Stimulated activated CD8-positive, alpha-beta memory T cell treated with anti-CD3 and anti-CD28 coated beads, Interleukin-12 subunit alpha, Interleukin-12 subunit beta, amount 100 ng/mL, for 1 hour (primary cell): ENCODE measurements around the gene ZBTB44.
A peak's percentile ranks its signal among the peaks of the same experiment; 100 is the strongest.

Source experiments
- DNase-seq: peaks from one replicate; pipeline ENCODE4 v3.0.0-alpha.2; 2020; ENCODE audit warnings: low read depth

Gene ZBTB44

GRCh38 chr11:130215531-130216220, 99.0 kb downstream of the ZBTB44 start:
- no peak for DNase-seq

GRCh38 chr11:130214861-130215530, 99.7 kb downstream of the ZBTB44 start:
- no peak for DNase-seq

DNA sequence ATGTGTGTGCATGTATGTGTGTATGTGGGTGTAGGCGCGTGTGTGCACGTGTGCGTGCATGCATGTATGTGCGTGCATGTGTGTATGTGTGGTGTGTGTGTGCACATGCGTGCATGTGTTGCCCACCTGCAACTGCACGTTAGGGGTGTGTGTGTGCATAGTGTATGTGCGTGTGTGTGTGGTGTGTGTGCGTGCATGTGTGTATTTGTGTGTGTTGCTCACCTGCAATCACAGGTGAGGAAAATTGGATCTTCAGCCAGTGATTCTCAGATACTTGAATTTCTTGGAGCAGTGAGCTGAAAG, 100.8 kb downstream of the ZBTB44 start:
- DNase-seq = no peak

- peak; percentile 58 for DNase-seq
Measured at GRCh38 chr11:130213143-130213978, 101.4 kb downstream of the ZBTB44 start.

GRCh38 chr11:130212431-130212961, 102.2 kb downstream of the ZBTB44 start:
- DNase-seq = no peak

DNA sequence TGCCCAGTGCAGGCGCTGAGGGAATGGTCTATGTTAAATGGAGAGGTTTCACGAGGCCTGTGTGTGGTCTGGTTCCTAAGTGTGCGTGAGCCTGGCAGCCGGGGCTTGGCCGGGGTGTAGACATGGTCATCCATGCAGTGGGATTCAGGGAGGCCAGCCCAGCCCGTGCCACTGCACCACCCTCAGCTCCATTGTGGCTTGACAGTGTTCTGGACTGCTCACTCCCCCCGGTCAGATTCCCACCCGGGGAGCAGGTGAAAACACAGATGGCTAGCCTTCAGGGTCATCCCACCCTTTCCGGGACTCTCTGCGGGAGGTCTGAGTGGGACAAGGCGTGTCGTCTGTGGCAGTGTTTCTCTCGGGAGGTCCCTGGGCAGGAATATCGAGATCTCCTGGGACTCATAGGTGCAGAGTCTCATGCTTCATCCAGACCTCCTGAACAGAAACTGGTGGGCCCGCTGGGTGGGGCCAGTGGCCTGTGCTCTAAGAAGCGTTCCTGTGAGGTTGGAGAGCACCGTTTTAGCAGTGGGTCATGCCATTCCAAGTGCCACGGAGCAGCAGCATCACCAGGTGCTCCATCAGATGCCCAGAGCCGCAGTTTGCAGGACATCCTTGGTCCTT, 102.8 kb downstream of the ZBTB44 start:
- no peak for DNase-seq

GRCh38 chr11:130211144-130211543, 103.6 kb downstream of the ZBTB44 start:
- no peak for DNase-seq

- DNase-seq = no peak
Measured at GRCh38 chr11:130209954-130210854, 104.5 kb downstream of the ZBTB44 start.

GRCh38 chr11:130209128-130209932, 105.4 kb downstream of the ZBTB44 start:
- no peak for DNase-seq

GRCh38 chr11:130208241-130209127, 106.2 kb downstream of the ZBTB44 start:
- no peak for DNase-seq

DNA sequence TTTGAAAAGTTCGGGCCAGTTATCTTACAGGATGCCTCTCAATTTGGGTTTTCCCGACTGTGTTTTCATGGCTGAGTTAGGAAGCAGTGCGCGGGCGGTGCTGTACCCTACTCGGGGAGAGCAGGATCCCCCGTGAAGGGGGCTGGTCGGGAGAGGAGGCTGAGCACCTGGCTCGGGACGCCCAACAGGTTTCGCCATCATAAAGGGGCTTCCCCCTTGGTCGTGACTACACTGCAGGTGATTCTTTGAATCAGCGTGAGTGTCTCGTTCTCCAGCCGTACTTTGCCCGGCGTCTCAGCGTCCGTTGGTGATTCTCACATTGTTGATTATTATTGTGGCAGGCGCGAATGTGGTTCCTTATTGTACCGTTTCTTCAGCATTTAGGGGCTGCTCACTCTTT, 108.6 kb downstream of the ZBTB44 start:
- DNase-seq = no peak

GRCh38 chr11:130204703-130205095, 110.0 kb downstream of the ZBTB44 start:
- no peak for DNase-seq

DNA sequence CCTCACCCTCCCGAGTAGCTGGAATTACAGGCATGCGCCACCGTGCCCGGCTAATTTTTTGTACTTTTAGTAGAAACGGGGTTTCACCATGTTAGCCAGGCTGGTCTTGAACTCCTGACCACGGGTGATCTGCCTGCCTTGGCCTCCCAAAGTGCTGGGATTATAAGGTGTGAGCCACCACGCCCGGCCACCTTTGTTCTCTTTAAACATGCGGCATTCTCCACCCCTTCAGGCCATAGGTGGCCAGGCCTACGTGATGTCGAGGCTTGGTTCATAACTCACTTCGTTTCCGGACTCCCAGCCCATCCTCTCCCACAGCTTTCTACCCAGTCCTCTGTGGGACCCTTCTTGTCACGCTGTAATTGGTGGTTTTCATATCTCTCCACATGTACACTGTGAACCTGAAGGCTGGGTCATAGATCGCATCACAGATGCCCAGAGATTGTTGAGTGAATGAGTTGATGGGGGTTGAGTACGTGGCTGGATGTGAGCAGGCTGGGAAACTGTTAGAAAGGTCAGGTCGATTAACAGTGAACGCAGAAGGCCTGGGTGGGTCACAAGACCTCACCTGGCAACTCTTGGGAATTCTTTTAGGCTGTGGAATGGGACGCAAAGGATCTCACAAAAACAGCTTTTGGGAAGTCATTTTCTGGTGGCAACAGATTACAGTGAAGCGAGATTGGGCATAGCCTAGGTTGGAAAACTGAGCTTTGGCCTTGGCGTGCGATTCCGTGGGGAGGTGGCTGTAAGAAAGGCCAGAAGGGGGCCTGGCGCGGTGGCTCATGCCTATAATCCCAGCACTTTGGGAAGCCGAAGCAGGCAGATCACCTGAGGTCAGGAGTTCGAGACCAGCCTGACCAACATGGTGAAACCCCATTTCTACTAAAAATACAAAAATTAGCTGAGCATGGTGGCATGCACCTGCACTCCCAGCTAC, 110.7 kb downstream of the ZBTB44 start:
- DNase-seq = no peak

GRCh38 chr11:130202818-130203689, 111.7 kb downstream of the ZBTB44 start:
- no peak for DNase-seq

DNA sequence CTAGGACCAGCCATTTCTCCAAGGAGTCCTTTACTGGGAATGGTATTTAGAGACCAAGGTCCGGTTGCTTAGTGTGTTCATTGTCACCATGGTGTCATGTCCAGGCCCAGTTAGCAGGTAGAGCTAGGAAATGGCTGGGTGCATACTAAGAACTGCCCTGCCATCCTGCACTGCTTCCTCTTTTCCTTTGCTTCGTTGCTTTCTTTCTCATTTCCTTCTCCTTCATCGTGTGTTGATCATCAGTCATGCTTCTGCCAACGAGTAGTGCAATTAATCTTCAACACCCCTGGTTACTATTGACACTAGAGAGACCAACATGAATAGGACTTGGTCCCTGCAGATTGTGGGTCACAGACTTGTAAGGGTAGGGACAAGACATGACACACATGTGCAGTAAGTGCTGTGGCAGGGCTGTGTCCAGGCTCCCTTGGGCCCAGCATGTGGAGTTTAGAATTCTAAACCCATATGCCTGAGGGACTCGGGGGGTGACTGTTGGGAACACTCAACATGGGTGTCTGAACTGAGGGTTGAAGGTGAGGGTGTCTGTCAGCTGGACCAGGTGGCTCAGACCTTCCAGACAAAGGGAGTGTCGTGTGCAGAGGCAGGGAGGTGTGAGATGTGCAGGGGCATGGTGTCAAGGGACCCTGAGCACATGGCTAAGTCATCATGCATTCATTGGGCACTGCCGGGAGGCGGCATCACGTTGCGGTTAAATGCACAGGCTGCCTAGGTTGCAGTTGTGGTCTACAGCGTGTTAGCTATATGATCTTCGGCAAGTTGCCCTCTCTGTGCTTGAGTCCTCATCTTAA, 112.5 kb downstream of the ZBTB44 start:
- no peak for DNase-seq

- no peak for DNase-seq
Measured at GRCh38 chr11:130201026-130201425, 113.7 kb downstream of the ZBTB44 start.
